Right lobe of liver (tissue), 4 donors: Measurements from ENCODE around the gene GPER1.

Experiments
- CTCF ChIP-seq, 4 donors: fragments of 200-600 bp in 3 of 4; fragments of 450-650 bp in 1 of 4; IDR thresholded peaks; one replicate each; pipeline versions ENCODE4 v1.5.1 to v1.8.0; 2016 to 2022; ENCODE audit warnings: antibody characterized with exemption in 4 of 4, mild to moderate bottlenecking in 2 of 4
- POLR2A ChIP-seq: fragments of 450-650 bp; IDR thresholded peaks from one replicate; pipeline ENCODE4 v1.6.1; 2017; ENCODE audit warnings: antibody characterized with exemption, mild to moderate bottlenecking
- donor health status: DM: no; HTN: no; CAD: no.
- donor health status: DM: no; HTN: no; CAD: no.
- donor health status: DM: no; HTN: yes; CAD: no.

GRCh38 chr7:1068013-1068412 is 19.9 kb upstream of the GPER1 start:
- TF ChIP-seq CTCF (IDR thresholded peaks at IDR 0.05): no peak
- no peak for TF ChIP-seq POLR2A
